HepG2 (cell line): ENCODE measurements around the gene NR2F1. TPM values are rescaled to one million over a fixed set of nuclear protein-coding genes. Genes with fewer than 3 reads are reported as not detected.
A peak's percentile ranks its signal among the peaks of the same experiment; 100 is the strongest.

ENCODE experiments used
- ATF5 ChIP-seq: sonication (generic); formaldehyde crosslinking; IDR thresholded peaks from 2 replicates; pipeline ENCODE4 v1.4.0; 2020; ENCODE audit warnings: mild to moderate bottlenecking, low read depth, missing genetic modification reagents
- DMAP1 ChIP-seq: IDR thresholded peaks from 2 replicates; pipeline ENCODE4 v1.6.1; 2016
- HIVEP1 ChIP-seq: sonication (generic); formaldehyde crosslinking; IDR thresholded peaks from 2 replicates; pipeline ENCODE4 v1.4.0; 2020; ENCODE audit warnings: mild to moderate bottlenecking, missing genetic modification reagents
- HOXA9 ChIP-seq: sonication (generic); formaldehyde crosslinking; IDR thresholded peaks from 2 replicates; pipeline ENCODE4 v1.8.1; 2022; ENCODE audit warnings: missing genetic modification reagents, mild to moderate bottlenecking, moderate library complexity, borderline replicate concordance
- IKZF4 ChIP-seq: sonication (generic); formaldehyde crosslinking; IDR thresholded peaks from 2 replicates; pipeline ENCODE4 v1.5.1; 2020; ENCODE audit warnings: borderline replicate concordance, mild to moderate bottlenecking, low read depth, missing genetic modification reagents; ENCODE audit errors: not compliant biosample characterization
- KLF11 ChIP-seq: IDR thresholded peaks from 2 replicates; pipeline ENCODE4 v1.6.1; 2016; ENCODE audit warnings: missing compliant biosample characterization
- NFE2L1 ChIP-seq: sonication (generic); formaldehyde crosslinking; IDR thresholded peaks from 2 replicates; pipeline ENCODE4 v1.4.0; 2020; ENCODE audit warnings: missing genetic modification reagents, mild to moderate bottlenecking, borderline replicate concordance
- NKX3-1 ChIP-seq: sonication (generic); formaldehyde crosslinking; IDR thresholded peaks from 2 replicates; pipeline ENCODE4 v1.5.0; 2020; ENCODE audit warnings: missing genetic modification reagents
- PBX2 ChIP-seq: IDR thresholded peaks from 2 replicates; pipeline ENCODE4 v1.6.1; 2016; ENCODE audit warnings: control low read depth
- REL ChIP-seq: sonication (generic); formaldehyde crosslinking; conservative IDR thresholded peaks from 2 replicates; pipeline ENCODE4 v1.8.0; 2022; ENCODE audit warnings: mild to moderate bottlenecking, missing genetic modification reagents, moderate library complexity
- SMC3 ChIP-seq: IDR thresholded peaks from 2 replicates; pipeline ENCODE4 v1.6.1; 2011; ENCODE audit warnings: low read length, improper control_type of control experiment
- STAG1 ChIP-seq: sonication (generic); formaldehyde crosslinking; IDR thresholded peaks from 2 replicates; pipeline ENCODE4 v1.4.0; 2020; ENCODE audit warnings: missing genetic modification reagents
- XBP1 ChIP-seq: sonication (generic); formaldehyde crosslinking; IDR thresholded peaks from 2 replicates; pipeline ENCODE4 v1.5.0; 2020; ENCODE audit warnings: missing genetic modification reagents
- ZNF280B ChIP-seq: sonication (generic); formaldehyde crosslinking; IDR thresholded peaks from 2 replicates; pipeline ENCODE4 v1.5.0; 2020; ENCODE audit warnings: missing genetic modification reagents, mild to moderate bottlenecking, borderline replicate concordance
- ZNF431 ChIP-seq: sonication (generic); formaldehyde crosslinking; IDR thresholded peaks from 2 replicates; pipeline ENCODE4 v1.9.0; 2022; ENCODE audit warnings: missing genetic modification reagents, low read depth, mild to moderate bottlenecking, borderline replicate concordance
- polyA plus RNA-seq, 8 experiments: library from polyadenylated mRNA; depleted of rRNA in 3 of 8; stranded (reverse) in 7 of 8; unstranded in 1 of 8; fragments of >200 nt; fragmentation: Illumina TruSeq in 4 of 8; extraction: Trizol in 4 of 8; gene quantifications; 2 replicates each; pipeline versions ENCODE4 v1.2.1 to v1.2.3, GENCODE V29; 2011 to 2016; ENCODE audit warnings: low read depth in 4 of 8, missing spikeins in 1 of 8, mixed read lengths in 1 of 8; ENCODE audit not compliant: insufficient read depth in 1 of 8
- total RNA-seq, 5 experiments: library from RNA; depleted of rRNA; stranded (reverse); fragments of >200 nt; fragmentation: Illumina TruSeq; extraction: Trizol; gene quantifications; 2 replicates each; pipeline ENCODE4 v1.2.3, GENCODE V29; 2016; ENCODE audit warnings: low read depth in 1 of 5
- TF ChIP-seq, protein P1 (sequence below): sonication (generic); formaldehyde crosslinking; IDR thresholded peaks from 2 replicates; pipeline ENCODE4 v1.4.0; 2020; ENCODE audit warnings: missing genetic modification reagents, mild to moderate bottlenecking, borderline replicate concordance
- TF ChIP-seq, protein P2 (sequence below), 2 experiments: sonication (generic) in 1 of 2; formaldehyde crosslinking in 1 of 2; IDR thresholded peaks; 2 replicates each; pipeline versions ENCODE4 v1.5.1 to v1.6.1; 2011 to 2020; ENCODE audit warnings: borderline replicate concordance in 1 of 2, low read depth in 1 of 2, low read length in 1 of 2, mild to moderate bottlenecking in 1 of 2, missing genetic modification reagents in 1 of 2, moderate library complexity in 1 of 2
- TF ChIP-seq, protein P3 (sequence below): sonication (generic); formaldehyde crosslinking; IDR thresholded peaks from 2 replicates; pipeline ENCODE4 v1.5.0; 2020; ENCODE audit warnings: missing genetic modification reagents
- TF ChIP-seq, protein P4 (sequence below), 2 experiments: fragments of 450-650 bp in 1 of 2; sonication (generic) in 1 of 2; formaldehyde crosslinking; IDR thresholded peaks; 2 replicates each; pipeline versions ENCODE4 v1.5.0 to v1.8.0; 2020 to 2022; ENCODE audit warnings: mild to moderate bottlenecking in 1 of 2, missing genetic modification reagents in 1 of 2

NR2F1 gene
- total and polyA plus RNA-seq, 2 of the 13 experiments (the other 11 are each of a cell fraction or from before 2014, with no cell fraction given), result 17.1 to 59.7 TPM

GRCh38 chr5:93621327-93621798 lies 38.3 kb downstream of the NR2F1 start (continued):
- TF ChIP-seq, protein P1, sequence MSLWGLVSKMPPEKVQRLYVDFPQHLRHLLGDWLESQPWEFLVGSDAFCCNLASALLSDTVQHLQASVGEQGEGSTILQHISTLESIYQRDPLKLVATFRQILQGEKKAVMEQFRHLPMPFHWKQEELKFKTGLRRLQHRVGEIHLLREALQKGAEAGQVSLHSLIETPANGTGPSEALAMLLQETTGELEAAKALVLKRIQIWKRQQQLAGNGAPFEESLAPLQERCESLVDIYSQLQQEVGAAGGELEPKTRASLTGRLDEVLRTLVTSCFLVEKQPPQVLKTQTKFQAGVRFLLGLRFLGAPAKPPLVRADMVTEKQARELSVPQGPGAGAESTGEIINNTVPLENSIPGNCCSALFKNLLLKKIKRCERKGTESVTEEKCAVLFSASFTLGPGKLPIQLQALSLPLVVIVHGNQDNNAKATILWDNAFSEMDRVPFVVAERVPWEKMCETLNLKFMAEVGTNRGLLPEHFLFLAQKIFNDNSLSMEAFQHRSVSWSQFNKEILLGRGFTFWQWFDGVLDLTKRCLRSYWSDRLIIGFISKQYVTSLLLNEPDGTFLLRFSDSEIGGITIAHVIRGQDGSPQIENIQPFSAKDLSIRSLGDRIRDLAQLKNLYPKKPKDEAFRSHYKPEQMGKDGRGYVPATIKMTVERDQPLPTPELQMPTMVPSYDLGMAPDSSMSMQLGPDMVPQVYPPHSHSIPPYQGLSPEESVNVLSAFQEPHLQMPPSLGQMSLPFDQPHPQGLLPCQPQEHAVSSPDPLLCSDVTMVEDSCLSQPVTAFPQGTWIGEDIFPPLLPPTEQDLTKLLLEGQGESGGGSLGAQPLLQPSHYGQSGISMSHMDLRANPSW (CRISPR knock-in tag), result no peak
- TF ChIP-seq KLF11 (CRISPR knock-in tag) (0 out of 2 replicates have a peak, but pooled peaks have one; percentile 29), HOXA9 (no peak), XBP1 (CRISPR knock-in tag) (no peak), HIVEP1 (peak; percentile 23; the same call in 1 of the 2 replicates), REL (CRISPR knock-in tag) (no peak), ZNF431 (no peak; the same call in 1 of the 2 replicates), IKZF4 (CRISPR knock-in tag) (no peak), PBX2 (no peak), ATF5 (CRISPR knock-in tag) (no peak), NKX3-1 (no peak), STAG1 (CRISPR knock-in tag) (no peak), SMC3 (no peak), NFE2L1 (CRISPR knock-in tag) (no peak), DMAP1 (no peak), ZNF280B (CRISPR knock-in tag) (0 out of 2 replicates have a peak, but pooled peaks have one; percentile 49)
- TF ChIP-seq, protein P2, sequence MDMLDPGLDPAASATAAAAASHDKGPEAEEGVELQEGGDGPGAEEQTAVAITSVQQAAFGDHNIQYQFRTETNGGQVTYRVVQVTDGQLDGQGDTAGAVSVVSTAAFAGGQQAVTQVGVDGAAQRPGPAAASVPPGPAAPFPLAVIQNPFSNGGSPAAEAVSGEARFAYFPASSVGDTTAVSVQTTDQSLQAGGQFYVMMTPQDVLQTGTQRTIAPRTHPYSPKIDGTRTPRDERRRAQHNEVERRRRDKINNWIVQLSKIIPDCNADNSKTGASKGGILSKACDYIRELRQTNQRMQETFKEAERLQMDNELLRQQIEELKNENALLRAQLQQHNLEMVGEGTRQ (IDR thresholded peaks at IDR 0.05; ENCODE audit: low read depth, low read length), result no peak
- TF ChIP-seq, protein P2 (CRISPR knock-in tag; IDR thresholded peaks at IDR 0.05; ENCODE audit: borderline replicate concordance), result no peak
- TF ChIP-seq, protein P3, sequence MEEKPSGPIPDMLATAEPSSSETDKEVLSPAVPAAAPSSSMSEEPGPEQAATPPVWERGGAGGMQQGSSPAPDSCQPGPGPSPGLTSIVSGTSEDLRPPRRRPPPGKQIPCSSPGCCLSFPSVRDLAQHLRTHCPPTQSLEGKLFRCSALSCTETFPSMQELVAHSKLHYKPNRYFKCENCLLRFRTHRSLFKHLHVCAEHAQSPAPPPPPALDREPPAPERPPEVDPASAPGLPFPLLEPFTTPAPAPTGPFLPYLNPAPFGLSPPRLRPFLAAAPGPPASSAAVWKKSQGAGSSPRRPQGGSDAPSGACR (CRISPR knock-in tag), result peak; percentile 31; the same call in 1 of the 2 replicates
- TF ChIP-seq, protein P4, sequence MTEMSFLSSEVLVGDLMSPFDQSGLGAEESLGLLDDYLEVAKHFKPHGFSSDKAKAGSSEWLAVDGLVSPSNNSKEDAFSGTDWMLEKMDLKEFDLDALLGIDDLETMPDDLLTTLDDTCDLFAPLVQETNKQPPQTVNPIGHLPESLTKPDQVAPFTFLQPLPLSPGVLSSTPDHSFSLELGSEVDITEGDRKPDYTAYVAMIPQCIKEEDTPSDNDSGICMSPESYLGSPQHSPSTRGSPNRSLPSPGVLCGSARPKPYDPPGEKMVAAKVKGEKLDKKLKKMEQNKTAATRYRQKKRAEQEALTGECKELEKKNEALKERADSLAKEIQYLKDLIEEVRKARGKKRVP (CRISPR knock-in tag; IDR thresholded peaks at IDR 0.05), result no peak
